Stimulated activated naive CD4-positive, alpha-beta T cell treated with Interleukin-2 at 50 U/mL for 16 hours (primary cell): ENCODE data around the gene RIPOR3.
A peak's percentile ranks its signal among the peaks of the same experiment; 100 is the strongest.
"Not testable (repeated sequence)": the region's sequence is repeated elsewhere in the genome, so short reads cannot be mapped to it uniquely, and the experiment has no call there.

Source experiments
- DNase-seq: peaks from one replicate; lab custom pipeline; 2025; lab: John Stamatoyannopoulos, UW

RIPOR3 gene

DNA sequence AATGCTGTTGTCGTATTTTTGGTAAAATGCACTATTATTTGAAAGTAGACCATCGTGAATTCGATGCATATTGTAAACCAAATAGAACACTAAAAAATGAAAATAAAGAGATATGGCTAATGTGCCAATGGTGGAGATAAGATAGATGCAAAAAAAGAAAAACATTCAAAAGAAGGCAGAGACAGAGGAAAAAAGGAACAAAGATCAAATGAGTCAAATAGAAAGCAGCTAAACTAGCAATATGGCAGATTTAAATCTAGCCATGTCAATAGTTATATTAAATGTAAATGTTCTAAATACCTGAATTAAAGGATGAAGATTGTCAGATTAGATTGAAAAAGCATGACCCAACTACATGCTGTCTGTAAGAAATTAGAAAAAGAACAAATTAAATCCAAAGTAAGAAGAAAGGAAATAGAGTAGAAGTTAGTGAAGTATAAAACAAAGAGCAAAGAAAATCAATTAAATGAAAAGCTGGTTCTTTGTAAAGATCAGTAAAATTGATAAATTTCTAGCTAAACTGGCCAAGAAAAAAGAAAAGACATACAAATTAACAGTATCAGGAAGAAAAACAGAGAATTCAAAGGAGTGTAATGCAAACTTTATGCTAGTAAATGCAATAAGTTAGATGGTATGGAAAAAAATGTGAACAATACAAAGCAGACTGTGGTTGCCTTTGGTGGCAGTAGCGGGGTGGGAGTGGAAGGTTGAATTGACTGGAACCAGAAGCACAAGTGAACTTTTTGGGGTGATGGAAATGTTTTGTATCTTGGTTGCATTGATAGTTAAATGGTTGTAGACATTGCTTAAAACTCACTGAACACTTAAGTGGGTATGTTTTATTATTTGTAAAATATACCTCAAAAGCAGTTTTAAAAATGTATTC, 136.4 kb downstream of the RIPOR3 start:
- peak; percentile 26 for DNase-seq

DNA sequence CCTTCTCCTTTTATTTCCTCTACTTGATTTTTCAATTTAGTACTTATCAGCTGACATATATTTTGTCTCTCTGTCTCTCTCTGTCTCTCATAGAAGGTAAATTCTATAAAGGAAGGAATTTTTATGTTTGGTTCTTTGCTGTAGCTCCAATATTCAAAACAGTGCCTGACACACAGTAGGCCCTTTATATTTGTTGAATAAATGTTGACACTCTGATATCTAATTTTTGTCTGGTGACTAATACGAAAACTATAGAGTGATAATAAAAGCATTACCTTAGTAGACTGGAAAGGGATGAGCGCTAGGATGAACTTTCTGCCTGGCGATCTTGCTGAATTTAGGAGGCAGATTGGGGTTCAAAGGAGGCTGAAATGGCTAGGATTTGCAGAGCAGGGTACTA, 138.4 kb downstream of the RIPOR3 start:
- no peak for DNase-seq

DNA sequence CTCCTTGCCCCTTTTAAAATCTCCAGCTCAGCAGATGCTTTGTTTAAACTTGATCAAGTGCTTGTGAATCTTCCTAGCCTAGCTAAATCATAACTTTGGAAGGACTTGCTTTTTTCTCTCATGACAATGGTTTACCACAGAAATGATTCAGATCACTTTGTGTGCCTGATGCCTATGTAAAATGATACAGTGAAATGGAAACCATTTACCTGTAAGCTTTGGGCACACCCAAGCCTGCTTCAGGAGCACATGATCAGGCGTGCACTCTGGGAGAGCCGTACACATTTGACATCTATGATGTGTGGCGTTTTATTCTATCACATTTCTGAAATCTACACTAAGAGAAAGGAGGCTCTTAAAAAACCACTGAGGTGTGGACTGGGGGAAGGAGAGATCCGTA, 140.1 kb downstream of the RIPOR3 start:
- DNase-seq = peak; percentile 10

DNA sequence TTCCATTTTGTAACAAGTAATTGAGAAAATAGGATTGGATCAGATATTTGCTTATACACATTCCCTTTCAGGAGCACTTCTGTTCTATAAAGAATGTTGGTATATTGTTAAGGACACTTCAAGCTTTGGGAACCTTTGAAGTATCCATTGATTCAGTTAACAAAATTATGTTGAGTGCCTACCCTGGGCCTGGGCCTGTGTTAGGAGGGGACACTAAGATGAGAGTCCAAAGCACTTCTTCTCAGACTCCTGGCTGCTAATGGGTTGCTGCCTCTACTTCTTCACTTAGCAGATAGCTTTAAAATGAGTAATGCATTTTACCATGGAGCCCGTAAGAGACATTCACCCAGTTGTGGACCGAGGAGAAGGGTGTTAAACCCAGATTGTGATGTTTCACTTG, 140.8 kb downstream of the RIPOR3 start:
- DNase-seq = no peak

DNA sequence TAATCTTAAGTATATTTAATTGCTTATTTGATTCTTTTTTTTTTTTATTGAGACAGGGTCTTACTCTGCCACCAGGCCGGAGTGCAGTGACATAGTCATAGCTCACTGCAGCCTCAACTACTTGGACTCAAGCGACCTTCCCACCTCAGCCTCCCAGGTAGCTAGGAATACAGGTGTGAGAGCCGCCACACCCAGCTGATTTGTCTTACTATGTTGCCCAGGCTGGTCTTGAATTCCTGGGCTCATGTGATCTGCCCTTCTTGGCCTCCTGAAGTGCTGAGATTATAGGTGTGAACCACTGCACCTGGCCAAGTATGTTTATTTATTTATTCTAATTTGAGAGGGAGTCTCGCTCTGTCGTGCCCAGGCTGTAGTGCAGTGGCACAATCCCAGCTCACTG, 142.9 kb downstream of the RIPOR3 start:
- DNase-seq = no peak

DNA sequence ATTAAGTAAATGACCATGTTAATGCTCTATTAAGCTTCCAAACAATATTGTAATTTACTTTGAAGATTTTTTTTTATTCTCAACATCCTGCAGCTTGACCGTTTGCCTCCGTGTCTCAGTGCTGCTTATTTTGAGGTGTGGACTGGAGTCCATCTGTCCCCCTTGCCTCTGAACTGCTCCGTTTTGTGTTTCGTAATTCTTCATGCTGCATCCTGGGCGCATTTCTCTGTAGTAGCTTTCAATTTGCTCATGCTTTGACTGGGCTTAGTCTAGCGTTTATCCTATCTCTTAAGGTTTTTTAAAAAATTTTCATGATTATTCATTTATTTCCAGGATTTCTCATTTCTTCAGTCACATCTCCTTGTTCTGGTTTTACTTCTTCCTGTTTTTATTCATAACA, 143.4 kb downstream of the RIPOR3 start:
- no peak for DNase-seq

DNA sequence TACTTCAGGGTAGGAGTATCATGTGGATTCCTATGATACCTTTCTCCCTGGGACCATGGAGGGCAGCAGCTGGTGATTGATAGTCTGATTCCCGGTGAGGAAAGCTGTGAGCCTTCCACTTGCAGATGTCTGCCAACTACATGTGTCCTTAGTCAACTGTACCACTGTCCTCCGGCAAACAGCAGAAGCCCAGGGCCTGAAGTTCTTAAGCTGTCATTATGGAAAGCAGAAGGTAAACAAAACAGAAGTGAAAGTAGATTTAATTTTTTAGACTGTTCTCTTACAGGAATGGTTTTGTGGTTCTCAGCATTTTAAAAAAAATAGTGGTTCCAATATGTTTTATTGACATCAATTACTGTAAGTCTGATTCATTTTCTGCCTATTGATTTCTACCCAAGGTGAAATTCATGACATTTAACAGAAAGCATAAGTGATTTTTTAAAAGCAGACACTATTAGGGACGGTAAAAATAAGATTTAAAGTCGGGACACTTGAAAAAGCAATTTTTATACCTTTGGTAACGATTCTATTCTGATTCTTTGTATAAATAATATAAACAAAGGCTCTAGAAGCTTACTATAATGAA, 144.5 kb downstream of the RIPOR3 start:
- DNase-seq = no peak

DNA sequence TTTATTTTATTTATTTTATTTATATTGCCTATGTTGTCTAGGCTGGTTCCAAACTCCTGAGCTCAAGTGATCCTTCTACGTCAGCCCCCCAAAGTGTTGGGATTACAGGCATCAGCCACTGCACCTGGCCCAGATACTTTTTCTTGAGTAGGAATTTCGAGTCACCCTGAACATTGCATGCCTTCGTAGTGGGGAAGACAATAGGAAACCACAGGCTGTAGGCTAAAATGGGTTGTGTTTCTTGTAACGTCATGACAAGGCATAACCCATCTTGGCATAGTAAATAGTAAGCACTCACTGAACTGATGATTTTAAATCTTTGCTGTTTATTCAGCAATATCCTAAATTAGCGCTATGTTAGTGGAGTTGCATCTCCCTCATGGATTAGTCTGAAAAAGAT, 146.2 kb downstream of the RIPOR3 start:
- DNase-seq = no peak

DNA sequence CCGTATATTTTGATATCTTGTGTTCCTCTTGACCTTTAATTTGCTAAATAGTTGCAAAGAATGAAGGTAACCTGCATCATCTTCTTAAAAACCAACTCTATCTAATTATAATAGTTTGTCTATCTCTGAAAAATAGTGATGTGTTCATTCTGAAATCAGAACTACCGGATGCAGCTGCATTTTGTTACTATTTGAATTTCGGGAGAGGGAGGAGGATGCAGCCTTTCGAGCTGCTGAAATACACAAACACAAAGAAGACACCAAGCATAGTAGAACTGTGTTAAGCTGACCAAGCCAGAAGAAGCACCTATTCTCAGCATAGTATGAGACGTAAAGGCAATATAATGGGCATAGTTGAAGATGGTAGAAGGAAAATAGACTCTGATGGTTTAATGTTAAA, 148.0 kb downstream of the RIPOR3 start:
- no peak for DNase-seq

DNA sequence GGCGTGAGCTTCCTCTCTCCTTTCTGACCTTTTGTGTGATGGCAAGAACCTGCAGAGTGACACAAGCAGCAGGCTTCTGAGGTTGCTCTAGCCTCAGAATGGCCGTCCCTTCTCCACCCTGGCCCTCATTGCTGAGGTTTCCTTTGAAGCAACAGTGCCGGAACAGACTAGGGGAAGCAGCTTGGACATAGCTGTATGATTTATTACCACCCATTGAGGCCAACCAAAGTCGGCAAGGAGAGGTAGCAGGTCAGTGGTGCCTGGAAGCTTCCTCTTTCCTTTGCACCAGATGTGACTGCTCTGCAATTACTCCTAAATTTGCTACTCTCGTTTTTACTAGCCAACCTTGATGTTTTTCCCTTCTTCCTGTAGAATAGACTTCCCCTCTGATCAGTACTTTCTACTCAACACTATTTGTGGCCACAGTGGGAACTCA, 149.7 kb downstream of the RIPOR3 start:
- no peak for DNase-seq

DNA sequence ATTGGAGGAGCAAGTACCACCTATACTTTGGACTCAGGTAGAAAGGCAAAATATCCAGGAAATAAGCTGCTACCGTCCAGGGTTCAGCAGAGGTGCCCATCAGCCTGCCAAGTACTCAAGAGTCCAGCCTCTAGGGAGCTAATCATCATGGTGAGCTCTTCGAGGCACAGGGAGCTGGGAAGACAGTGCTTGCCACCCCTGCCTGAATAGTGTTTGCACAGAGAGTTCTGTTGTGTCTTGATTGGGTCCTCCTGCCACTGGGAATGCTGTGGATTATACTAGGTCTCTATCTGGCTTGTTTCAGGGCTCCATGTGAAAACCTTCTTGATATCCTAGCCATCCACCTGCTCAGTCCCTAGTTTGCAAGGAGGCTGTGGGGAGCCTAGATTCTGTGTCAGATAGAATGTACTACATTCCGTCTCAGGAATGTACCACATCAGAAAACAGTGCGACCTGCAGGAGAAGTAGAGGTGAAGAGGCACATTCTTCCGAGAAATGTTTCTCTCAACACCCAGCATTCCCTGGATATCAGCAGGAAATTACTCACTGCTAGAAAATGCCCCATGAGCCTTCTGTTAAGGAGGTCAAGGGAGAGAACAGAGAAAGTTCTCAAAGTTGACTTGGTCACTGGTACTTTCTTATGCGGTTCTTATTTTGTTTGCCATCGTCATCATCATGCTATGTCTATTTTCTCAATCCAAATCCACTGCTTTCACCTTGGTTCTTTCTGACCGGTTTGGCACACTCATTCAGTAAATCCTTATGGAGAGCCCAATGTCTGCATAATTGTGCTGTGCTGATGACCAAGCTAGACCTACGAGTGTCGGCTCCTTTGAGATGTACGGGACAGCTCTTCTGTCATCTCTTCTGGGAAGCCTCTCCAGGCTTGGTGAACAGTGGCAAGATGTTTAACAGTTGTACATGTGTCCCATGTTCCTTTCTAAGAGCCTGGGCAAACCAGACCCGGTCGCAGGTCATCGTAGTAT, 150.4 kb downstream of the RIPOR3 start:
- no peak for DNase-seq

DNA sequence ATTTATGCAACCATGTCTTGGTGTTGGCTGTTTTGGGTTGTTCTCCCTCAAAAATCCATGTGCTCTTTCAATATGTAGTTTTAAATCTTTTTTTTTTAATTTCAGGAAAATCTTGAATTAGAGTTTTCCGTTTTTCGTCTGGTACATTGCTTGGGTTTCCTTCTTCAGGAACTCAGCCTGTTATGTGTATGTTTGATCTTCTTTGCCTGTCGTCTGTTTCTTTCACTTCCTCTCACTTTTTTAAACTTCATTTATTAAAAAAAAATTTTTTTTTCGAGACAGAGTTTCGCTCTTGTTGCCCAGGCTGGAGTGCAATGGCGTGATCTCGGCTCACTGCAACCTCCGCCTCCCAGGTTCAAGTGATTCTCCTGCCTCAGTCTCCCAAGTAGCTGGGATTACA, 151.5 kb downstream of the RIPOR3 start:
- DNase-seq = not testable (repeated sequence)

DNA sequence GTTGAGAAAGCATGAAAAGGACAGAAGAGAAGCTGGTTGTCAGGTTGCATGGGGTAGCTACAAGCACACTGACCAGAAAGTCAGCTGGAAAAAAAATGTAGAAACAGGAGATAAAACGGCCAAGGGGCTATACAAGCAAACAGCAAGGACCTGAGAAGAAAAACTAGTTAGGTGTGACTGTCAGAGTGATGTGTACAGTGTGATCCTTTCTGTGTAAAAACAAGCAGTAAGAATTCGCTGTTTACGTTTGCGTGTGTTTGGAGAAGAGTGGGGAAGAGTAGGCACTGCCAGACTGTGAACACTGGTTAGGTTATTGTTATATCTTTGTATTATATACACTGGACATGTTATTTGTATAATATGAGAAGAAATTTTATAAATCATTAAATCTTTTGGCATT, 153.1 kb downstream of the RIPOR3 start:
- no peak for DNase-seq

DNA sequence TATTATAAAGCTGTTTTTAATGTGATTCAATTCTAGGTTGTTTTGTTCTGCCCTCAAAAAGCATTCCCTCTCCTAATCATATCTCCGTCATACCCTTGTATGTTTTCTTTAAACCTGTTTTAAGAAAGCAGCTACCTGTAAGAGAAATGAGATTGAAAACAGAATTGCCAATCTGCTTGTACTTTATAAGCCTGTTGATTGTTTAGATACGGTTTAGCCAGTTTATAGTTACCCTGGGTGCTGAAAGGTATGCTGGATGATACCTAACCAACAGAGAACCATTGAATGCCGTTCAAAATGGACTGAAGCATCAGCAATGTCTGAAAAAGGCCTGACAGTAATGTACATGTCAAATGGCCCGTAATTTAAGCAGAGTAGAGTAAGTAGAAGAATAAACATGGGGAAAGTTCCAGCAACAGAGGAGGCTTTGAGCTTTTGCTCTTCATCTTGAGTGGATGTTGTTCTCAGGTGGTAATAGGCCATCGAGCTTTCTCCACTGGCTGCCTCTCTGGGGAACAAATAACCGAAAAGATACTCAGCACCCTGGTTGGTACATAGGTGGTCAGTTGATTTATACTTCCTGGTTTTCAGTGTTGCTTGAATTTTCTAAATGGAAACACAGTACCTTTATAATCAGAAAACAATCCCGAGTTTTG, 153.7 kb downstream of the RIPOR3 start:
- no peak for DNase-seq

DNA sequence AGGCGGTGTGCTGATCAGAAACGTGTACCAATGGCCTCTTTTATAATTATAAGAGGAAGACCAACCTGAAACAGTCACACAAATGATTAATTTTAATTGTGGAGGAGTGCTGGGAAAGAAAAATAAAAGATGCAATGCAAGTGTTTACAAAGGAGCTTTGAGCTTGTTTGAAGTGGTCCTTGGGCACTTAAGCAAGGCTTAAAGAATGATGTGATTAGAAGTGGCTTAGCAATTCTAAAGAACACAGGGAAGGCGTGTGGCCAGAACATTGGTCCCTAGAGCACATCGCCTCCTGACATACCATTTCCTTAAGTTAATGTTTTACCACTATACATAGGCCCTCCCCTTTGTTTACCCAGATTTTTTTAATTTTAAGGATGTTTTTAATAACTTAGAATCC, 155.0 kb downstream of the RIPOR3 start:
- DNase-seq = no peak
